Activated CD4-positive, alpha-beta memory T cell treated with anti-CD3 and anti-CD28 coated beads for 36 hours (primary cell): Measurements from ENCODE around the gene ERF. TPM values are rescaled to one million over a fixed set of nuclear protein-coding genes. Genes with fewer than 3 reads are reported as not detected.

Experiments used
- CTCF ChIA-PET: fragments of 350-600 bp; sonication (Branson Sonifier 250); formaldehyde crosslinking; loops from one replicate; lab custom pipeline; 2021; ENCODE audit warnings: antibody characterized with exemption, inconsistent platforms; lab: Charles Lee
- POLR2A ChIA-PET: fragments of 350-600 bp; sonication (Branson Sonifier 250); formaldehyde crosslinking; loops from one replicate; lab custom pipeline; 2021; ENCODE audit warnings: antibody characterized with exemption; lab: Charles Lee
- DNase-seq: peaks from one replicate; pipeline ENCODE4 v3.0.0-alpha.2; 2020
- H3K27ac Mint-ChIP-seq: one replicate; pipeline ENCODE4 v1.8.0; 2021; ENCODE audit warnings: mixed read lengths
- H3K27me3 Mint-ChIP-seq: one replicate; pipeline ENCODE4 v1.8.0; 2021; ENCODE audit warnings: mixed read lengths
- H3K36me3 Mint-ChIP-seq: one replicate; pipeline ENCODE4 v1.8.0; 2021; ENCODE audit warnings: mixed read lengths
- H3K4me1 Mint-ChIP-seq: one replicate; pipeline ENCODE4 v1.8.0; 2021; ENCODE audit warnings: low read depth, mixed read lengths
- H3K4me3 Mint-ChIP-seq: one replicate; pipeline ENCODE4 v1.8.0; 2021; ENCODE audit warnings: mild to moderate bottlenecking, mixed read lengths
- H3K9me3 Mint-ChIP-seq: one replicate; pipeline ENCODE4 v1.8.0; 2021; ENCODE audit warnings: mixed read lengths
- intact Hi-C: fragments of 100-400 bp; cut with micrococcal nuclease; formaldehyde crosslinking; loops from one replicate; pipeline ENCODE4 v1.15.1; 2023
- total RNA-seq, 2 experiments: library from RNA; stranded (reverse); gene quantifications; one replicate each; pipeline ENCODE4 v1.2.3, GENCODE V29; 2021

The ERF gene
- total RNA-seq, 2 experiments from 2014 or later = 43.1 to 56.5 TPM

GRCh38 chr19:42203700-42204099 is 51.2 kb downstream of the ERF start:
- Mint-ChIP-seq H3K27ac (peak overlapping the region; percentile 98), H3K4me1 (peaks cover 85% of the 10 kb centered on the region), H3K36me3 (peaks cover 51% of the 10 kb centered on the region), H3K9me3 (no peaks in the 10 kb centered on the region), H3K27me3 (no peaks in the 10 kb centered on the region), H3K4me3 (no peak overlapping the region)
- intact Hi-C loops = no loop called here
- CTCF ChIA-PET = no interaction called here
- POLR2A ChIA-PET = no interaction called here
- DNase-seq = no peak

GRCh38 chr19:42202290-42202880 is 52.5 kb downstream of the ERF start:
- no peak for DNase-seq
- Mint-ChIP-seq H3K36me3 (peaks cover 46% of the 10 kb centered on the region), H3K27me3 (no peaks in the 10 kb centered on the region), H3K9me3 (no peaks in the 10 kb centered on the region), H3K4me1 (peaks cover 80% of the 10 kb centered on the region), H3K4me3 (peak overlapping the region; percentile 65), H3K27ac (peak overlapping the region; percentile 98)
- CTCF ChIA-PET = interaction anchor here (1.2 kb wide), 1 partner anchor 40 kb away, joined by 3 read pairs; the partner anchor contains the start of gene GSK3A
- POLR2A ChIA-PET = no interaction called here
- intact Hi-C loops = no loop called here

DNA sequence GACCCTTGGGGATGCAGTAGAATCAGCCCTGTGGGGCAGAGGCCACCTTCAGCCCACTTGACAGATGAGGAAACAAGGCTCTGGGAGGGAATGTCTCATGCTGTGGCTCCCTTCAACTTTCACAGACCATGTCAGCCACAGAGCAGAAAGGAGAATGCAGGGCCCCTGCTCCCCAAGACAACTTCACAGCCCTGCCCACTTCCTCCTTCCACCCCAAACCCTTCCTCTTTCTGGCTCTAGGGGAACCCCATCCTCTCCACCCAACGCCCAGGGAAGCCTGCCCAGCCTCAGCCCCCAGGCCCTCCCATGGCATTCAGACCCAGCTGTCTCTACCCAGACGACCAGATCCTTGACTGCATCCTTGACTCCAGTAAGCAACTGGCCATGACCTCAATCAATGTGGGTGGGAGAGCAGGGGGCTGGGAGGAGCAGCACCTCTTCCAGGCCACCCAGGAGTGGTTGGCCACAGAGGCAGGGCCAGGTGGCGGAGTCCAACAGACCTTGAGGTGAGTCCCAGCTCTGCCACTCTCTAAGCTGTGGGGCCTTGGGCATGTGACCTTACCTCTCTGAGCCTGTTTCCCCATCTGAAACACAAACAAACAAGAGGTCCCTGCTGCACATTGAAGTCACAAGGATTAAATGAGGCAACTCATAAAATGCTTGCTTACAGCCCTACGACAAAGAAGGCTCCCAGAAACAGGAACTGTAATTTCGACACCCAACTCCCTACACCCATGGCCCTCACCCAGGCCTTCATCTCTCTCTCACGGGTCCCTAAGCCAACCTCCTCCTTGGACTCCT is 53.2 kb downstream of the ERF start:
- Mint-ChIP-seq H3K36me3 (peaks cover 49% of the 10 kb centered on the region), H3K9me3 (no peaks in the 10 kb centered on the region)

DNA sequence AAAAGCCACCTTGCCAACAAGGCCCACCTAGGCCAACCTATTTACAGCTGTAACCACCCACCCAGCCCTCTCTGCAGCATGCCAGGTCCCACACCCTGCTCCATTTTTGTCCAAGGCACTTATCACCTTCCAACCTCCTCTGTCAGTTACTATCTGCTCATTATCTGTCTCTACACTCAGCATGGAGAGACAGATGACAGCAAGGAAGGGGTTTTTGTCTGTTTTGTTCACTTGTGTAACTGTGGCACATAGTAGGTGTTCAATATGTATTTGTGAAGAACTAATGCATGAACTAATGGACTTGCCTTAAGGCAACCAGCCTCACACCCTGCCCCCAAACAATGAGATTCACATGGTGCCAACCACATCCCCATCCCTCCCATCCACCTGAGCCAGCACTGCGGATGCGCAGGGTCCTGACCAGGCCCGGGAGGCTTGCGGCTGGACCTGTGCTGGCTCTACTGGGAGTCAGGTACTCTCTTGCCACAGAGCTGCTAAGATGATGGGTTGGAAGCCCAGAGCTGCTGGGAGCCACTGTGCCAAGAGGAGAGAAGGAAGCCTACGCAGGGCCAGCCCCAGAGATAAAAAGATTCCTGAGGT is 54.7 kb downstream of the ERF start:
- H3K27me3 Mint-ChIP-seq = no peaks in the 10 kb centered on the region
- no peak for DNase-seq
- H3K27ac Mint-ChIP-seq = peak overlapping the region; percentile 98
- peak overlapping the region; percentile 65 for H3K4me3 Mint-ChIP-seq
- CTCF ChIA-PET = interaction anchor here (0.9 to 2.0 kb wide), 6 partner anchors 13 to 91 kb away, joined by 3 to 12 read pairs (median 4); partner anchors contain the start of genes DEDD2 and POU2F2
- H3K9me3 Mint-ChIP-seq = no peaks in the 10 kb centered on the region
- intact Hi-C loops = loop anchor here (1.0 to 2.0 kb wide), 2 partner anchors 8 to 17 kb away; partner anchors contain the start of gene DEDD2
- H3K4me1 Mint-ChIP-seq = peaks cover 86% of the 10 kb centered on the region
- POLR2A ChIA-PET = interaction anchor here (0.6 to 1.4 kb wide), 3 partner anchors 8 to 68 kb away, joined by 3 to 4 read pairs (median 3); partner anchors contain the start of genes POU2F2 and ZNF526
- H3K36me3 Mint-ChIP-seq = peaks cover 51% of the 10 kb centered on the region

More for the DNA sequence above, 53.2 kb downstream of the ERF start:
- Mint-ChIP-seq H3K4me3 (peak overlapping the region; percentile 65), H3K27me3 (no peaks in the 10 kb centered on the region), H3K4me1 (peaks cover 82% of the 10 kb centered on the region), H3K27ac (peak overlapping the region; percentile 98)
- POLR2A ChIA-PET = interaction anchor here (0.6 to 1.4 kb wide), 2 partner anchors 19 to 73 kb away, joined by 3 to 4 read pairs; partner anchors contain the start of gene ZNF526
- peak; percentile 74 for DNase-seq
- CTCF ChIA-PET = interaction anchor here (0.8 to 1.2 kb wide), 5 partner anchors 26 to 93 kb away, joined by 3 to 5 read pairs (median 4); partner anchors contain the start of gene GSK3A
- intact Hi-C loops = loop anchor here (2.0 kb wide), 1 partner anchor 15 kb away; the partner anchor contains the start of gene DEDD2

- Mint-ChIP-seq H3K4me3 (peak overlapping the region; percentile 65), H3K36me3 (peaks cover 47% of the 10 kb centered on the region), H3K27me3 (no peaks in the 10 kb centered on the region), H3K4me1 (peaks cover 80% of the 10 kb centered on the region), H3K27ac (peak overlapping the region; percentile 98), H3K9me3 (no peaks in the 10 kb centered on the region)
- intact Hi-C loops = loop anchor here (1.0 to 10.0 kb wide), 8 partner anchors 7 to 325 kb away; partner anchors contain the start of genes CD79A, DEDD2 and ZNF526
- DNase-seq = peak; percentile 86
- ChIA-PET CTCF (interaction anchor here (1.0 to 2.0 kb wide), 5 partner anchors 15 to 91 kb away, joined by 3 to 12 read pairs (median 4); partner anchors contain the start of genes DEDD2 and POU2F2), POLR2A (interaction anchor here (0.6 to 1.4 kb wide), 4 partner anchors 8 to 67 kb away, joined by 3 to 6 read pairs (median 4); partner anchors contain the start of genes DEDD2, POU2F2 and ZNF526)
These were observed 55.4 kb downstream of the ERF start for GRCh38 chr19:42199440-42200115.

DNA sequence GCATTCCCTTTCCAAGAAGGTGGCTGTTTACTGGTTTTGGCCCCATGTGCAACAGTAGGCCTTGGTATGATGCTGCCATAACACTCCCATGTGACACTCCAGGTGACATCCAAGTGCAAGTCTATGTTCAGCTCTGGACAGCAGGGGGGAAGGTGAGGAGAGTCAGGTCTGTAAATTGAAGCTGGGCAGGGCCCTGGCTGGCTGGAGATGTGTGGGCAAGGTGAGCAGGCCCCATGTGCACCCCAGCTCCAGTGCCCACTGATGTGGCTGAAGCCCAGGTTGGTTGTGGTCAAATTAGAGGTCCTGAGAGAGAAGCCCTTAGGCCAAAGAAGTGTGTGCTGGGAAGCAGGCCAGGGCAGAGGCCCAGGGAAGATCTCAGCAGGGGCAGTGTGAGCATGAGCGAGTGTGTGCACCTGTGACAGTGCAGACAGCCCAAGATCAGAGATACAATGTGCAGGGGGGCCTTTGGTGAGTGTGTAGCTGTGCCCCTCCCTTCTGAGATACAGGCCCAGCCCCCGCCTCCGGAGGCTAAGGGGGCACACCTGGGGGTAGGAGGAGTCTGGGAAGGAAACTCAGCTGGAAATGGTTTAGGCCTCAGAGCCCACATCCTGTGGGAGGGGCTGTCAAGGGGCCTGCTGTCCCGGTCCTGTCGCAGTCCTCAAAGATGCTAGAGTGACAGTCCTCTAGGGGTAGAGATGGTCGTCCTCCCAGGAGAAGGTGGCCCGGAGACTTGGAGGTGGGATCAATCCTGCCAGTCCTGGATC is 56.1 kb downstream of the ERF start:
- POLR2A ChIA-PET = interaction anchor here (1.0 to 1.4 kb wide), 2 partner anchors 18 to 66 kb away, joined by 3 to 6 read pairs; partner anchors contain the start of genes DEDD2 and POU2F2
- peaks cover 43% of the 10 kb centered on the region for H3K36me3 Mint-ChIP-seq
- peak; percentile 82 for DNase-seq
- H3K4me1 Mint-ChIP-seq = peaks cover 76% of the 10 kb centered on the region
- no peaks in the 10 kb centered on the region for H3K27me3 Mint-ChIP-seq
- peak overlapping the region; percentile 98 for H3K27ac Mint-ChIP-seq
- H3K4me3 Mint-ChIP-seq = peak overlapping the region; percentile 65
- intact Hi-C loops = loop anchor here (1.0 to 10.0 kb wide), 6 partner anchors 14 to 324 kb away; partner anchors contain the start of genes CD79A and ZNF526
- CTCF ChIA-PET = interaction anchor here (1.0 to 2.0 kb wide), 6 partner anchors 15 to 90 kb away, joined by 3 to 12 read pairs (median 4); partner anchors contain the start of genes DEDD2 and POU2F2
- H3K9me3 Mint-ChIP-seq = no peaks in the 10 kb centered on the region

Other genes starting within 250 kb of the ERF start
- gene GRIK5, start 184.9 kb downstream of the ERF start, total RNA-seq = under 1 TPM; 0.73 to 0.90 TPM
- 10 to 100 TPM; 12.2 to 13.2 TPM for gene ZNF574, start 179.0 kb downstream of the ERF start, total RNA-seq
- gene POU2F2, start 122.7 kb downstream of the ERF start, total RNA-seq = 10 to 100 TPM; 55.6 to 57.3 TPM
- gene DEDD2, start 37.5 kb downstream of the ERF start, total RNA-seq = 10 to 100 TPM; 31.3 to 33.4 TPM
- gene ZNF526, start 34.8 kb downstream of the ERF start, total RNA-seq = 10 to 100 TPM; 12.3 to 14.9 TPM
- gene GSK3A, start 12.5 kb downstream of the ERF start, total RNA-seq = 10 to 100 TPM; 36.4 to 37.3 TPM
- gene CIC, start 14.1 kb upstream of the ERF start, total RNA-seq = 10 to 100 TPM; 56.9 to 64.2 TPM
- gene PRR19, start 47.0 kb upstream of the ERF start, total RNA-seq = under 1 TPM; 0.61 to 0.81 TPM
- 10 to 100 TPM; 46.6 to 54.7 TPM for gene PAFAH1B3, start 47.5 kb upstream of the ERF start, total RNA-seq
- gene TMEM145, start 58.2 kb upstream of the ERF start, total RNA-seq = under 1 TPM in 1 of 2 experiments, not detected in 1; 0.29 TPM
- 1 to 10 TPM; 6.0 to 7.2 TPM for gene MEGF8, start 70.5 kb upstream of the ERF start, total RNA-seq
- gene CNFN, start 135.2 kb upstream of the ERF start, total RNA-seq = not detected
- 10 to 100 TPM; 31.6 to 31.8 TPM for gene LIPE, start 172.3 kb upstream of the ERF start, total RNA-seq
- not detected for gene CXCL17, start 187.8 kb upstream of the ERF start, total RNA-seq